Measurements from ENCODE around the gene NR2F1-AS1.
A peak's percentile ranks its signal among the peaks of the same experiment; 100 is the strongest.
"Not testable (repeated sequence)": the region's sequence is repeated elsewhere in the genome, so short reads cannot be mapped to it uniquely, and the experiment has no call there.

The NR2F1-AS1 gene

GRCh38 chr5:93576994-93577853 is 3.8 kb downstream of the NR2F1-AS1 start:
- no peak for DNase-seq

GRCh38 chr5:93575461-93576414 is 5.3 kb downstream of the NR2F1-AS1 start:
- no peak for DNase-seq

GRCh38 chr5:93574491-93575305 is 6.3 kb downstream of the NR2F1-AS1 start:
- peak; percentile 21 for DNase-seq

GRCh38 chr5:93573354-93574351 is 7.4 kb downstream of the NR2F1-AS1 start:
- no peak for DNase-seq

GRCh38 chr5:93572608-93573353 is 8.2 kb downstream of the NR2F1-AS1 start:
- peak; percentile 30 for DNase-seq

GRCh38 chr5:93572101-93572607 is 8.9 kb downstream of the NR2F1-AS1 start:
- DNase-seq: no peak

- DNase-seq: no peak
These were observed 9.7 kb downstream of the NR2F1-AS1 start for GRCh38 chr5:93571114-93571949.

- DNase-seq: no peak
These were observed 10.5 kb downstream of the NR2F1-AS1 start for GRCh38 chr5:93570294-93571113.

GRCh38 chr5:93569300-93570160 is 11.5 kb downstream of the NR2F1-AS1 start:
- DNase-seq: no peak

- DNase-seq: no peak
These were observed 13.6 kb downstream of the NR2F1-AS1 start for GRCh38 chr5:93567424-93567823.

GRCh38 chr5:93566091-93566490 is 14.9 kb downstream of the NR2F1-AS1 start:
- DNase-seq: no peak

- DNase-seq: peak; percentile 15
These were observed 23.9 kb downstream of the NR2F1-AS1 start for GRCh38 chr5:93557021-93557604.

GRCh38 chr5:93549594-93549993 is 31.4 kb downstream of the NR2F1-AS1 start:
- DNase-seq: not testable (repeated sequence)

GRCh38 chr5:93545872-93546271 is 35.1 kb downstream of the NR2F1-AS1 start:
- DNase-seq: no peak

- peak; percentile 62 for DNase-seq
These were observed 48.6 kb downstream of the NR2F1-AS1 start for GRCh38 chr5:93532370-93532769.

- not testable (repeated sequence) for DNase-seq
These were observed 59.2 kb downstream of the NR2F1-AS1 start for GRCh38 chr5:93521815-93522214.

GRCh38 chr5:93519740-93520139 is 61.3 kb downstream of the NR2F1-AS1 start:
- DNase-seq: peak; percentile 65
